Kidney capillary endothelial cell (primary cell): ENCODE data around the gene KDM6B.

Source experiments
- DNase-seq: peaks from one replicate; pipeline ENCODE4 v3.0.0-alpha.2; 2018; ENCODE audit warnings: low spot score

The KDM6B gene

GRCh38 chr17:7880076-7880868, 46.3 kb downstream of the KDM6B start:
- DNase-seq = no peak

- DNase-seq = no peak
Observed at GRCh38 chr17:7881276-7882054, 47.4 kb downstream of the KDM6B start.

GRCh38 chr17:7882068-7882467, 48.1 kb downstream of the KDM6B start:
- no peak for DNase-seq

- DNase-seq = no peak
Observed at GRCh38 chr17:7882629-7883028, 48.6 kb downstream of the KDM6B start.
